COLO829 (cell line): ENCODE results near the gene IGDCC3.

Experiments
- DNase-seq: peaks from one replicate; pipeline ENCODE4 v3.0.0; 2012; ENCODE audit warnings: low spot score

Gene IGDCC3

DNA sequence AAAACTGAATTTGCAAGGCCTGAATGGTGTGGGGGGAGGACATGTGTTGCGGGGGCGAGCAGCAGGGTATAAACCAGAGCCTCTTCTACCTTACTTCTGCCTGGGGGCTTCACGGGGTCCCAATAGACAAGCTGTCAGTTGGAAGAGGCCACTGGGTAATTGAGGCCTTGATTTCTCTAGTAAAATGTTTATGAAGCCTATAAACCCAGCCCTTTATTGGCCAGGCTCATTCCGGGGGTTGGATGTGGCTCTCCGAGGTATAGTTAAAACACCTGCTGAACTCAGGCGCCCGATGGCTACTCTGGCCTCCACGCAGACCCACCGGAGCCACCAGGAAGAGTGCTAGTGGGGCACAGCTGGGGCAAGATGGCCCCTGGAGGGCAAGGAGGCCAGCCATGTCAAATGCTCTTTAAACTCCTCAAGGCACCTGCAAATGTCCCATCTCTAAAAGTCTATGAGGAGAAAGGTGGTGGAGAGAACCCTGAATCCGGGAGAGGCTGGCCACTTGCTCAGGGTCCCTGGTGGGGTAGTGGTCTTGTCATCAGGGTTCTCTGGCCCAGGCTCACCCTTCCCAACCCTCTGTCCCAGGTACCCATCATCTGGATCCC is 34.3 kb downstream of the IGDCC3 start:
- no peak for DNase-seq

DNA sequence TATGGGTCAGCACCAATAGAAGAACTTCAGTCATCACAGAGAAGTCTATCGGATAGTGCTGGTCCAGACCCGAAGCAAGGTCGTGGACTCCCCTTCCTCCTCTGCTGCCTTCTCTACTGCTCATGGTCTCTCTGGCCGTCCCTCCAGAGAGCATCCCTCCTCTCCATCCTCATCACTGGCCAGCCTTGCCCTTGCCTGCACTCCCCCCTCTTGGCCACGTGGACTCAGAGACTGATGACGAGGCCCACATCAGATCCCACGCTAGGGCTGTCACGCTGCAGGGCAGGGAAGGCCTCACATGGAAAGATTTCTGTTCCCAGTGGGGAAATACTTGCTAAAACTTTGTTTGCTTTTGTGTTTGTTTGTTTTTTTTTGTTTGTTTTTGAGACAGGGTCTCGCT is 35.3 kb downstream of the IGDCC3 start:
- DNase-seq: no peak

DNA sequence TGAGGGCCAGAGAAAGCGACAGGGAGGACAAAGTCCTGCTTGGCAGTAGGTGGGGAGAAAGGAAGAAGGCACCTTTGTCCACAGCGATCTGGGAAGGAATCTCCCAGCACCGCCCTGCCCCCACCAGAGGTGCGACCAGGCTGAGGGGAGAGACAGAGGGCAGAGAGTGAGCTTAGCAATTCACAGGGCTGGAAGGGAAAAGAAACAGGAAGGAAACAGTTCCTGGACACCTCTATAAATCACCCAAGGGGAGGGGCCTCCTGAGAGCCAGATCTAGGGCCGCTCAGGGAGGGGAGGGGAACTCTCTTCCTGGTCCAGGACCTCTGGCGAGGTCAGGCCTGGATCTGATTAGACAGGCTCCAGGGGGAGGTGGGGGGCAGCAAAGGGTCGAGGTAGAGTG is 37.9 kb downstream of the IGDCC3 start:
- DNase-seq: no peak

DNA sequence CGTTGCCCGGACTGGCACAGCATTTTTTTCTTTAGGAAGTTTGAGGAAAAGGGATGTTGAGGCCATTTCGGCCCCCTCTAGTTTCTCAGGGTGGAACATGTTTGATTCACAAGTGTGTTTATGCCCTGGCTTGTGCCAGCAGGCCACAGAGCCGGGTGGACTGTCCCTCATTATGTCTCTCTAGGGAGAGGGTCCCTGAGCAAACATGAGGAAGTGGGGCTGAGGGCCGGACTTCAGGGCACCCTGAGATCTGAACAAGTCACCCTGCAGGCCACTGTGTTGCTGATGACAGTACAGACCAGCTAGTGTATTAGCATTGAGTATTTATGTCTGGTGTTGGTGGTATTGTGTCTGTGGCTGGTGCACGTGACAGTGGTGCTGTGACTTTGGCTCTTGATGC is 38.4 kb downstream of the IGDCC3 start:
- no peak for DNase-seq

DNA sequence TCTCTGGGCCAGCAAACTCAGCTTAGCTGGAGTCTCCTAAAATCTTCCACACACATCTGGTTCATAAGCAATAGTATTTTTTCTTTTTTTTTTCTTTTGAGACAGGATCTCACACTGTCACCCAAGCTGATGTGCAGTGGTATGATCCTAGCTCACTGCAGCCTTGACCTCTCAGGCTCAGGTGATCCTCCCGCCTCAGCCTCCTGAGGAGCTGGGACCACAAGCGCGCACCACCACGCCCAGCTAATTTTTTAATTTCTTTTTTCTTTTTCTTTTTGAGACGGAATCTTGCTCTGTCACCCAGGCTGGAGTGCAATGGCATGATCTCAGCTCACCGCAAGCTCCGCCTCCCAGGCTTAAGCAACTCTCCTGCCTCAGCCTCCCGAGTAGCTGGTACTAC is 39.0 kb downstream of the IGDCC3 start:
- no peak for DNase-seq

DNA sequence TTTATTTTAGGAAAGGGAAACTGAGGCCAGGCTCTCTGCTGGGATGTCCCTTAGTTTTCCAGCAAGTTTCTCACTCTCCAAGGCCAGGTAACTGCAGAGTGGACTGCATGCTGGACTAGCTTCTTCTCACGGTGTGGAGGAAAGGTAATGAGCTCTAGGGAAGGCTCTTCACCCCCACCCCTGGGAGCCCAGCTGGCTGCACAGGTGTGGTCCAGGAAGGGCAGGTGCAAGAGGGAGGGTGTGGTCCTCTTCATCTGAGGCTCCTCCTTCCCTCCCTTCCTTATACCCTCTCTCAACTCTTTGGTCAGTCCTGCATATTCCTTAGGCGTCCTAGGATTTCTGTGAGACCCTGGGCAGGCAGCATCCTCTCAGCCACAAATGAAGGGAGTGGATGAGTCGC is 39.4 kb downstream of the IGDCC3 start:
- no peak for DNase-seq

DNA sequence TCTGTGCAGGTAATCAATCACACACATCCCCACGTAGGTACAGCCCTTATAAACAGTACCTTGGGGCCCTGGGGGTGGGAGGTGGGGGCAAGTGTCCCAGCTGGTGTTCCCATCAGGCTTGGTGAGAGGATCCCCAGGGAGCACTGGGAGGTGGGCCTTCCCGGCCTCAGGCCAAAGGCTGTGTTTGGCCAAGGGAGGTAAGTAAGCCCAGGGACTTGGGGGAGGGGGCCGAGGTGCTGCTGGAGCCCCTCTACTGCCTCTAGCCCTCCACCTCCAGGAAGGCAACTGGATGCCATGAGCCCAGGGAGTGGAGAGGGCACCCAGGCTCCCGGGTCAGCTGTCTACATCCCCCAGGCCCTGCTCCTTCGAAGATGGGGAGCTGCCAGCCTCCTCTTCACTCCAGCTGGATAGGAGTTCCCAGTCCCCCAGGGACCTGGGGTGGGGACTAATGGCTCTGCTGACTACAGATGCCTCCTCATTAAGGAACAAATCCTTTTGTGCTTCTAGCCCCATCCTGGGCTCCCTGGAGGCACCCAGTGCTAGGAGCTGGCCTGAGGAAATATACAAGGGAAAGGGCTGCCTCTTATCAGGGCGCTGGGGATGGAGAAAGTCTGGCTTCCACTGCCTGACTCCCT is 40.2 kb downstream of the IGDCC3 start:
- DNase-seq: no peak

DNA sequence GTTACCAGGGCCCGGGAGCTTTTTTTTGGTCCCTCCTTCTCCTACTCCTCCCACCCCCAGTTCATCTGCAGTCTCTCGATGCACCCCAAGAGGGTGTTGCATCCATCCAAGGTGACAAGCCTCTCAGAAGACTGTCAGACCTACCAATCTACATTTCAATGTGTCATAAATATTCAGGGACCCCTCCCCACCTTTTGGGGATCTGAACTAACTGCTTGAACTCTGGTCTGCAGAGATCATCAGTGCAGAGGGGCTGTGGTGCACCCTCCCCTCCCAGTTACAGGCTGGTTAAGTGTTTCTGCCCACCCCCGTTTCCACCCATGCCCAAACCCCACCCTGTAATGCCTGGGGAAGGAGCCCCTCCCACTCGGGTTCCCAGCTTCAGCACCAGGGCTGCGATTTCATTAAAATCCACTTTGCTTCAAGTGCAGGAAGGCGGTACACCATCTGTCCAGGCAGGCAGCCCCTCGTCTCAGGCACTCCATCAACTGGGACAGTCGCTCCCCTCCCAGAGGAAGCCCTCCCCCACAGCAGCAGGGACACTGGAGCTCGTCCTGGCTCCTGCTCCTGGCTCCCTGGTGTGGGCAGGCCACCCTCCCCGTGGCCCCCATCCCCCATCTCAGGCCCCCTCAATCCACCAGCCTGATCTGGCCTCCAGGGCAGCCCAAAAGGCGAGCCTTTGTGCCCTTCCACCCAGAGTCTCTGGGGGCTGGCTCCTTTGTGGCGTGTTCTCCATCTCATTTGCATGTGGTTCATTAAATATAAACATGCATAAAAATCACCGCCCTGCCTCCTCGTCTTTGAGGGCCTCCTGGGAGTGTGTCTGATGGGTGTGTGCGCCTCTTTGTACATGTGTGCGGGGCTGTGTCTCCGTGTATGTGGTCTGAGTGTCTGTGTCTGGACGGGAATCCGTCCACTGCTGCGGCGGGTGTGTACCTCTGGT is 41.0 kb downstream of the IGDCC3 start:
- DNase-seq: no peak

DNA sequence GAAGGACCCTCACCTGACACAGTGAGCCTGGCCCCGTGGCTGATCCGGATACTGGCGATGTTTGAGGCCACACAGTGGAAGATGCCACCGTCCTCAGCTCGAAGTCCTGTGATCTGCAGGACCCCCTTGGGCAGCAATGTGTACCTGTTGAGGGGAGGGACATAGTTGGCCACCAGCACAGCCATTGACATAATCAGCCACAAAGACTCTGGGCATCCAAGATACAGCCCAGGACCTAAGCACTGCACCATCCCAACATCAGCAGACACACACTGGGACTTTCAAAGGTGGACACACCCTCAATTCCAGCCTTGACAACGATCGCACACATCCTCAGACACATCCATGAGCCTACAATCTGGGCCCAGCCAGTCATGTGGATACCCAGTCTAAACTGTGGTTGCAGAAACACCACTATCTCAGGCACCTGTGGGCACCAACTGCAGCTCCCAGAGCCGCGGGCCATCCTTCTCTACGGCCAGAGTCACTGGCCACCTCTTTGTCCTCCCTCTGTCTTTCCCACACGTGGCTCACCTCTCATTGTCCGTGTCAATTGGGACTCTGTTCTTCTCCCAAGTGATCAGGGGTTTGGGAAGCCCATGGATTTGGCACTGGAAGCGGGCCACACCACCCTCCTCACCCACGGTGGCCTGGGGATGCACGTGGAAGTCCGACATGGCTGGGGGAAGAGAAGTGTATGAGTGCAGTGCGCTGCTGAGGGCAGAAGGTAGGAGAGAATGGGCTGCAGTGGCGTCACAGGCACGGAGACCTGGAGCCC is 42.3 kb downstream of the IGDCC3 start:
- no peak for DNase-seq

DNA sequence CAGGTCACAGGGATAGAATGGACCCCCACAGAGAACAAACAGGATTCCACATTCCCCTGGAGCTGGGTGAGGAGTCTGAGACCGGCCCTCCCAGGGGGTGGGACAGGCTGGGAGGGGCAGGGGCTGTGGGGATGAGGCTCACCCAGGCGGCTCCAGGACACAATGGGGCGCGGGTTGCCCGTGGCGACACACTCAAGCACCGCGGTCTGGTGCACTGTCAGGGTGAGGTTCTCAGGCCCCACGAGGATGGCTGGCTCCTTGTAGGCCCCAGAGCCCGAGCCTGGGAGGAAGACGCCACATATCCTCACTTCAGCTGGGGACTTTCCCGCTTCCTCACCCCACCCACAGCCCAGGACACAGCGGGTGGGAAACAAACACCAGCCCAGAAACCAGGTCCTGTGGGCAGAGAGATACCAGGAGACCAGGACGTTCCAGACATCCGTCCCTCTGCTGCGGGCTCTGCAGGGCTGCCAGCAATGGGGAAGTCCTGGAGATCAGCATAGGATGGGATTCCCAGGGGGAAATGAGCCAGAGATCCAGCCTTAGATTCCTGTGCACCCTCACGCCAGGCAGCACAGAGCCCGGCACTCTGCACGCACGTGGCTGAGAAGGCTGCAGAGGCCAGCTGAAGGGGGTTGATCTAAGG is 43.1 kb downstream of the IGDCC3 start:
- DNase-seq: no peak

DNA sequence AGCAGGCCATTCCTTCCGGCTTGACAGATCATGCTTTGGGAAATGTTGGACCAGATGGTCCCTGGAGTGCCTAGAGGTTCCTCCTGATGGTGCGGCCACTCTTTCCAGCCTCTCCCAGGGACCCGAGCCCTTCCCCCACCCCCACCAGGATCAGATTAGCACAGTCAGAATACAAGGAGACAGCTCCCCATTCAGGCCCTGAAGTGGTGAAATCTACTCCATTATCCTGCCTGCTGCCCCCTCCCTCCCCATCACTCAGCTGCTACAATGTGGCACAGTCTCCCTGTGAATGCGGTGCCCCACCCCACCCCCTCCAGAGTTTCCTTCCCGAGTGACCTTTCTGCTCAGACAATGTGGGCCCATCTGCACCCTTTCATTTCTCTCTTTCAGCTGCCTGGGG is 43.9 kb downstream of the IGDCC3 start:
- no peak for DNase-seq

DNA sequence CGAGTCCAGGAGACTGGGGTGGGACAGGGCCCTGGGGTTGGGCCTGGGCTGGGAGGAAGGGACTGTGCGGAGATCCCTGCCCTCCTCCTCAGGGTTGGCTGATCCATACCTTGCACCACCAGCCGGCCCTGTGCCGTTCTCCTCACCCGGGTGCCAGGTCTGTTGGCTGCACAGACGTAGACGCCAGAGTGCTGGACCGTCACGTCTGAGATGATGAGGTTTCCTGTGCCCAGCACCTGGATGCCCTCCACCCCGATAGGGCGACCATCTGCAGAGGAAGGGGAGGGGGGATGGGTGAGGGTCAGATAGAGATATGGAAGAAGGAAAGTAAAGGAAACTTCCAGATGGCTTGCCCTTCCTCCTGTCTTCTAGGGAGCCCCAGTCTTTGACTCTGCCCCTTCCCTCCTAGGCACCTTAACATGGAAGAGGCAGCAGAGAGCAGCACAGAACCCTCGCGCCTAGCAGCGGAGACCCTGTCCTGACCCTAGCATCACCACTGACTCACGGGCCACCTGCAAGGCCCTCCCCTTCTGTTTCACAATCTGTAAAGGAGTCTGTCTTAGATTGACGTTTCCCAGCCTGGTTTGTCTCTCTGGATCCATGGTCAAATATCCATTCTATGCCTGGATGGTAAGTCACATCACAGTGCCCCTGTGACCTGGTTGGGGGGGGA is 44.5 kb downstream of the IGDCC3 start:
- no peak for DNase-seq

DNA sequence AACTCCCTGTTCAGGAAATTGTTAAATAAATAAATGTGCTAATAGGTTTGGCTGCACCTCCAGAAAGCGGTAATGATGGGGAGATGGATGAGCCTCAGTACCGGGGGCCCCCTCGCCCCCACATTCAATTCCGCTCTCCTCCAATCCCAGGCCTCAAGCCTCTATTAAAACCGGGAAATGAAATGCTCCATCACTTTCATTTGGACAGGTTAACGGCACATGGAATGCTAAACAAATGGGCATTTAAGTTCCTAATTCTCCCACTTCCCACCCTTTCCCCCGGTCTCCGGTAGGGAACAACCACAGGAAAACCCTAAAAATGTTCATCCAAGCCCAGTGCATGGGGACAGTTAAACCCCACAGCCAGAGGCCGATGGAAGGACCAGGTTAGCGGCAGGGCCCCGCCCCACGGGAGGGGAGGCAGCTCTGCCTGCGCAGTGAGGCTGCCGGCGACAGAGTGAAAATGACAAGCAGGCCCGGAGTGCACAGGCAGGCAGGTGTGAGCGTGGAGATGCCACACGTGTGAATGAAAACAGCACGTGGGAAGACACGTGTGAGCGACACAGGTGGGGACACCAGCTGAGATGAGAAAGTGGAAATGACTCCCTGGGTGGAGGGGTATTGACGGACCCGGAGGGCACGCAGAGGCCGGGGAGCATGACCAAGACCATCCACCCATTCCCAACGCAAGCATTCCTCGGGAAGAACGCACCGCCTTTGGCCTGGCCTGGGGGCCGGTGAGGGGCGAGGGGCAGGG is 45.2 kb downstream of the IGDCC3 start:
- DNase-seq: no peak

DNA sequence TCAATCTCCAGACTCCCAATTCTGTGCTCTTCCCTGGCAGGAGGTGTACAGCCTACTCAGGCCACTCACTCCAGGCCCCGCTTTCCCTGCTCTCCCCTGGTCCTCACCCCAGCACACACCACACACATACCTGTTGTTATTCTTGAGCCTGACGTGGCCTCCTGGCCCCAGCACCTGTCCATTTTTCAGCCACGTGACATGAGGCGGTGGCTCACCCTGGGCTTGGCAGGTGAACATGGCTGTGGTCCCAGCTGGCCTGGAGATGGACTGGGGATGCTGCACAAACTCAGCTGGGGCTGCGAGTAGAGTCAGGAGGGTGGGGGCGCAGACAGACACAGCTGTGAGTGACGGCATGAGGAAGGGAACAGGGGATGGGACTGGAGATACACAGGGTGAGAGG is 46.0 kb downstream of the IGDCC3 start:
- DNase-seq: no peak

DNA sequence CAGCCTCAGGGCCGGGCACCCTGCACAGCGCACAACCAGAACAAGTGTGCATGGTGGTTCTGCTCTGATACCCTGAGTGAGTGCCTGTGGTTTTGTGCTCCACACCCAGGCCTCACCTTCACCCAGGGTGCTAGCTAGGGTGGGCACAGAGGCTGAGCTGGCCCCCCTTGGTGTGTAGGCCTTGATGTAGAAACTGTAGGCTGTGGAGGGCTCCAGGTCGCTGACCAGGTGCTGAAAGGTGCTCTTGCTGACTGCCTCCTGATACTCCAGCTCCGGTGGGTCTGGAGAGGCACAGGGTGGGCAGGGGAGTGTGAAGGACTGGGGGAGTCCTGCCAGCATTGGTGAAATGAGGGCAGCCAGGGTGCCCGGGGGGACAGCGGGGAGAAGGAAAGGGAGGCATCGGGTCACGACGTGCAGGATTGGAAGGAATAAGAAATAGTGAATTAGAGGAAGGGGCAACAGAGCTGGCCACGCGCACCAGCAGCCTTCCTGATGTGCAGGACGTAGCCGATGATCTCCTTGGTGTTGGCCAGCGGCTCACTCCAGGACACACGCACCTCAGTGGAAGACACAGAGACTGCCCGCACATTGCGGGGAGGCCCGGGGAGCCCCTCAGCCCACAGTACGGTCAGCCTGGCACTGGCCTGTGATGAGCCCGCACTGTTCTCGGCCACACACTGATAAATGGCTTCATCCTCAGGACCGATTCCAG is 46.7 kb downstream of the IGDCC3 start:
- no peak for DNase-seq

DNA sequence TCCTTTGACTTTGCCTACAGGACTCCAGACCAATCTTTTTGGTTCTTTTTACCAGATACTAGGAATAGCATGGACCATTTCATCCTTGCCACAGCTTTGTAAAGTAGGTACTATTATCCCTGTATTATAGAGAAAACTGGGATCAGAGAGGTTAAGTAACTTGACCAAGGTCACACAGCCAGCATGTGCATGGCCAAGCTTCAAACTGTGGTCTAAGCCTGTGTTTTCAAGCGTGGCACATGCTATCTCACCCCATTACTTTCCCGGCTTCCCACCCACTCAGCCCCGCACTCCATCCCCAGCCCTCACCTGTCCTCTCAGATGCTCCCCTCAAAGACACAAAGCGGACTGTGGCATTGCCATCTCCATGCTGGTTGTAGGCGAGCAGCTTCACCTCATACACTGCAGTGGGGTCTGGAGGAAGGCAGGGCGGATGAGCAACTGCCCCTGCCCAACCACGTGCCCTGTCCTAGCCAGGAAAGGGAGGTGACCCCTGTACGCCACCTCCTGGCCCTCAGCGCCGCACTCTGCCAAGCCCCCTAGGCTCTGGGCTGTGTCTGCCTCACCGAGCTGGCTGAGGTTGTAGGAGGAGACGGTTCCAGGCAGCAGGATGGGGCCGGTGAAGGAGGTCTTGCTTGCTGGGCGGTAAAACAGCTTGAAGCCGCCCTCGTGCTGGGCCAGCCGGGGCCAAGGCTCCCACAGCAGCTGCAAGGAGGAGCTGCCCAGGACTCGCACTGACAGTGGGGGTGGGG is 47.6 kb downstream of the IGDCC3 start:
- DNase-seq: no peak

DNA sequence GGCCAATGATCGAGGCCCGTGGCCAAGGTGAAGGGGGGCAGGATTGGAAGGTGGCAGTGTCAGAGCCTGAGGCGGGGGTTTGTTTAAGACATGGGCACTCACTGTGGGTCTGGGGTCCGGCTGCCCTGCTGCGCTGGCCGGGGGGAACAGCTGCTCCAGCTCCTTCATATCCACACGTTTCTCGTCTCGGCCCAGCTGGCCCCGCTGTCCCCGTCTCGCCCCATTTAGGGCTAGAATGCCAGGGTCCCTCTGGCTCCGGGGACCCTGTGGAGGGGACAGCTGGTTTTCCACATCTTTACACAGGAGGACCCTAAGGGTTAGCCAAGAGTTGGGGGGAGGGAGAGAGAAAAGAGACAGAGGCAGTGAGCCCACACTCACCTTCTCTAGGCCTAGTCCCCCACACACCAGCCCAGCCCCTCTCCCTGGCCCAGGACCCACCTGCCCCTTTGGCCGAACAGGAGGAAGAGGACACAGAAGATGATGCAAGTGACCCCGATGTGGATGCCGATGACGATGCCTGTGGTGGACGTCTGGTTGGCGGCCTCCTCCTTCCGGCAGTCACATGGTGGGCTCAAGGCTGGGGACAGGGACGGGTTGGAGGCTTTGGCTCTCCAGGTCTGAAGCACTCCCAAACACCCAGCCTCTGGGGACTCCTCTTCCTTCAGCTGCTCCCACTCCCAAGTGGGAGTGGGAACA is 48.4 kb downstream of the IGDCC3 start:
- no peak for DNase-seq

DNA sequence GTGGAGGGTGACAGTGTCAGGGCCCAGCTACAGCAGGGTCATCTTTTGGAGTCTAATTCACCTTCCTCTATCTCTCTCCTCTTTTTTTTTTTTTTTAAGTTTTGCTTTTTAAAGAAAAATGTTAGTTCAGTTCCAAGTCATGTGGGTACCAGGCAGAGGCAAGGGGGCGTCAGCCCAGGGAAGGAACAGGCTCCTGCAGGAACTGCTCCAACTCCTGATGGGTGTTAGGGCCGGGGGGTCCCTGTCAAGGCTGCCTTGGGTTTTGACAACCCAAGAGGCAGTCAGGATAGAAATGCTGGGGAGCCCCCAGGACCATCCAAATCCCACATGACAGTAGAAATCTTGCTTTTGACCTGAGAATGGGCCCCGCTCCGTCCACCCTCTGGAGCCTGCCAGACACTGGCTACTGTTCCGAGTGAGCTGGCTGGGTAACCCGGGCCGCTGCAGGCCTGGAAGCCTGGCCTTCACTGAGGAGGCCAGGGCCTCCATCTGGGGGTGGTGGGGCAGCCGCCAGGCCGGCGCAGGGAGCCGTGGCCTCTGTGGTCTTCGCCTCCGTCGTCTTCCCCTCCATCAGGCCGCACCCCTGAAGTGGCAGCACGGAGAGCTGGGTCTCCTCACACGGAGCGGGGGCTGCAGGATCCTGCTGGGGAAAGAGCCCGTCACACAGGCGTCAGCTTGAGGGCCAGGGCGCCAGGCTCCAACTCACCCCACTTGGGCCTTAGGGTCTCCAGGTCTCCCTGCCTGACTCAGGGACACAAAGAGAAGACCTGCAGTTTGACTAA is 49.1 kb downstream of the IGDCC3 start:
- no peak for DNase-seq
